Stimulated activated naive CD4-positive, alpha-beta T cell treated with Interleukin-2 at 50 U/mL for 16 hours (primary cell): ENCODE results near the gene TADA2B.
"Not testable (repeated sequence)": the region's sequence is repeated elsewhere in the genome, so short reads cannot be mapped to it uniquely, and the experiment has no call there.

Source experiments
- DNase-seq: peaks from one replicate; lab custom pipeline; 2025; lab: John Stamatoyannopoulos, UW

The TADA2B gene

DNA sequence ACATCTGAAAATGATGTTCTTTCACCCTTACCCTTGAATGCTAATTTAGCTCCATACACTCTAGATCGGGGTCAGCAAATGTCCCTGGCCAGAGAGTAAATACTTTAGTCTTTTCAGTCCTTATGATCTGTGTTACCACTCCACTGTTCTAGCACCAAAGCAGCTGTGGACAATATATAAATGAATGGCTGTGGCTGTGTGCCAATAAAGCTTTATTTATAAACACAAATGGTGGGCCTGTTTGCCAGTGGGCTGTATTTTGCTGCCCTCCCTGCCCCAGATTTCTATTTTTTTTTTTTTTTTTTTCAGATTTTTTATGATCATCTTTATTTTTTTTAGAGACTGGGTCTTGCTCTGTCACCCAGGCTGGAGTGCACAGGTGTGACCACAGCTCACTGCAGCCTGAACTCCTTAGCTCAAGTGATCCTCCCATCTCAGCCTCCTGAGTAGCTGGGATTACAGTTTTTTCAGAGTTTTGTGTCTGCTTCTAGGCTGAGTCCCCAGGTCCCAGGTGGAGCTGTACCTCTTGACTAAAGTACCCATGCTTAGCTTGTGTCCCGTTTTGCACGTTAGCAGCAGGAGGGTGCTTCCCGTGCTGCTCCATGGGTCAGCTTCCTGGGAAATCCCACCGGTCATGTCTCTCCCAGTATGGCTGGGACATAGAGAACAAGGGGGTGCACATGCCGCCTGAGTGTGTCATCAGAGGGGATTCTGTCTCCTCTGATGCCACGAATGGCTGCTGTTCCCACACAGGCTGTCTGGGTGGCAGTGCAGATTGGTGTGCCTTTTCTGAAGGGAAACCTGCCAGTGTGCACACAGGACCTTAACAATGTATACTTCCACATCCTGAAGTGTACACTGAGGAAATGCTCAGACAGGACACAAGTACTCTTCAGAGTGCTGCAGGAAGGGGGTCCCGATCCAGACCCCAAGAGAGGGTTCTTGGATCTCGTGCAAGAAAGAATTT, 40.7 kb downstream of the TADA2B start:
- no peak for DNase-seq

- DNase-seq = not testable (repeated sequence)
Measured at GRCh38 chr4:7084564-7084961, 41.4 kb downstream of the TADA2B start.

DNA sequence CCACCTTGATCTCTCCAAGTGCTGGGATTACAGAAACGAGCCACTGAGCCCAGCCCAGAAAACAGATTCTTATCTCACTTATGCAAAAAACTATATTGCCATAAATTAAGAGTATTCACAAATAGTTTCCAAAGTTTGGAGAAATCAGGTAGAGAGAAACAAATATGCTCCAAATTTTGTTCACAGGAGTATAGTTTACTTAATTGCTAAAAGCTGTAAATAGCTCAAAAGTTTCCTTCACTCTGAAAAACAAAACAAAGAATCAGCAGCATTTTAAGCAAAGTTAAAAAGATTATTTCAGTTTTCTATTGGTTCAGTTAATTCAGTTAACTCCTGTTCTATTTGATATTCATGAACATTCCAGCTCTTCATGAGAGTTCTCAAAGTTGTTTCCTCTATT, 43.2 kb downstream of the TADA2B start:
- DNase-seq = no peak

- no peak for DNase-seq
Measured at GRCh38 chr4:7087036-7087435, 43.9 kb downstream of the TADA2B start.

- DNase-seq = no peak
Measured at GRCh38 chr4:7089213-7089986, 46.2 kb downstream of the TADA2B start.

DNA sequence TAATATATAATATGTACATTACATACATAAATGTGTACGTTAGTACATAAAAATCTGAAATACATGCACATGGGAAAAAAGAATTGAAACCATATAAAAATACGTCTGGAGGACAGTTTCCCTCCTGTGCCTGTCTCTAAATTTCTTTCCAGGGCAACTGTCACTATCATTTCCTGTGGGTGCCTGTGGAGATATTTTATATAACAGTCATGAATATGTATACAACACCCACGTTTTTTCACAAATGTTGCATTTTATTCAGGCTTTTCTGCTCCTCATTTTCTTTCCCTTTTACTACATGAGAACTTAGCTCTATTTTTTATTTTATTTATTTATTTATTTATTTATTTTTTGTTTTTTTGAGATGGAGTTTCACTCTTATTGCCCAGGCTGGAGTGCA, 48.9 kb downstream of the TADA2B start:
- DNase-seq = no peak

DNA sequence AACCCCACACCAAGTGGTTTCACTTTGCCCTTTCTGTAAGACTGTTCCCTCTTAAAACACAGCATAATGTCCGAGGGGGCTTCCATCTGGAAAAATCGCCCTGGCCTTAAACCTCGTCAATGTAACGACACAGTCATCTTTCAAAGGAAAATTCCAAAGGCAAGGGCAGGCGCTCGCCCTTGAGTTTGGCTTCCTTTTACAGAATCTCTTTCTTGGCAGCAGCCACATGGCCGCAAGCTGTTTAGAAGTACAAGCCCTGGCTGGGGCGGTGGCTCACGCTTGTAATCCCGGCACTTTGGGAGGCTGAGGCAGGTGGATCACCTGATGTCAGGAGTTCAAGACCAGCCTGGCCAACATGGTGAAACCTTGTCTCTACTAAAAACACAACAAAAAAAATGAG, 51.7 kb downstream of the TADA2B start:
- no peak for DNase-seq

- no peak for DNase-seq
Measured at GRCh38 chr4:7095611-7096155, 52.5 kb downstream of the TADA2B start.

DNA sequence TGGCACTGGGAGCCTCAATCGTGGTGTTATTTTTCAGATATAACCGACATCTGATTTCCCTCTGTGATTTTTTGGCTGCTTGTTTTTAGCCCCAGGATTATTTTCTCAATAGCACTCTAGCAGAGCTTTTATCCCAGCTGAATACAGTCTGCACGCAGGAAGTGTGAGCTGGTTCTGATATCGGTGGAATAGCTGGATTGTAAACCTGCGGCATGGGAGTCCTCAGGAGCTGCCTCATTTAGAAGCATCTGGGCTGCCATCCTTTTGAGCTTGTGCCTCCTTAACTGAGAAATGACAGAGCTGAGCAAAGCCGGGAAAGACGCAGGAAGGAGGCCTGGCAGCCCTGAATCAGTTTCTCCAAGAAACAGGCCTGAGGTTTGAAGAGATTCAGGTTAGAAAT, 53.1 kb downstream of the TADA2B start:
- no peak for DNase-seq

GRCh38 chr4:7101692-7102515, 58.7 kb downstream of the TADA2B start:
- DNase-seq = peak; percentile 42

GRCh38 chr4:7102516-7102909, 59.3 kb downstream of the TADA2B start:
- DNase-seq = not testable (repeated sequence)

DNA sequence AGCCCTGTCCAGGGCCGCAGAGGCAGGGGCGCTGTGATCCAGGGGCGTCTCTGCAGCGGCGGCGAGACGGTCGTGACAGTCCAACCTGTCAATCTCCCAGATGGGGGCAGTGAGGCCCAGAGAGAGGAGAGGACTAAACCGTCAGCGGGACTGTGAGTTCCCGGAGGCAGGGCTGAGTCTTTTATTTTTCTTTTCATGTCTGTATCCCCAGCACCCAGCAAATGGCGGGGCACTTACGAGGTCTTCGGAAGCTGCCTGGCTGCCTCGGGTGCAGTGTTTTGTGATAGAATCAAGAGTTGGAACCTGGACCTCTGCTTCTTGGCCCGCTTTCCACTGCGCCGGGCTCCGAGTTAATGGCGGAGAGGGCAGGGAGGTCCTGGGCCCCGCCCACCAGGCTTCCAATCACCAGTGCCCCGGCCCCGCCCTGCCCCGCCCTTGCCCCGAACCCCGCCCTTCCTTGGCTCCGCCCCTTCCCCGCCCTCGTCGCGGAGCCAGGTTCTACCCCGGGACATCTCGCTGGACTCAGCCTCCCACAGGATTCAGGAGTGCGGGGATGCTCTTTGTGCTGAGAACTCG, 59.9 kb downstream of the TADA2B start:
- DNase-seq = peak; percentile 78

DNA sequence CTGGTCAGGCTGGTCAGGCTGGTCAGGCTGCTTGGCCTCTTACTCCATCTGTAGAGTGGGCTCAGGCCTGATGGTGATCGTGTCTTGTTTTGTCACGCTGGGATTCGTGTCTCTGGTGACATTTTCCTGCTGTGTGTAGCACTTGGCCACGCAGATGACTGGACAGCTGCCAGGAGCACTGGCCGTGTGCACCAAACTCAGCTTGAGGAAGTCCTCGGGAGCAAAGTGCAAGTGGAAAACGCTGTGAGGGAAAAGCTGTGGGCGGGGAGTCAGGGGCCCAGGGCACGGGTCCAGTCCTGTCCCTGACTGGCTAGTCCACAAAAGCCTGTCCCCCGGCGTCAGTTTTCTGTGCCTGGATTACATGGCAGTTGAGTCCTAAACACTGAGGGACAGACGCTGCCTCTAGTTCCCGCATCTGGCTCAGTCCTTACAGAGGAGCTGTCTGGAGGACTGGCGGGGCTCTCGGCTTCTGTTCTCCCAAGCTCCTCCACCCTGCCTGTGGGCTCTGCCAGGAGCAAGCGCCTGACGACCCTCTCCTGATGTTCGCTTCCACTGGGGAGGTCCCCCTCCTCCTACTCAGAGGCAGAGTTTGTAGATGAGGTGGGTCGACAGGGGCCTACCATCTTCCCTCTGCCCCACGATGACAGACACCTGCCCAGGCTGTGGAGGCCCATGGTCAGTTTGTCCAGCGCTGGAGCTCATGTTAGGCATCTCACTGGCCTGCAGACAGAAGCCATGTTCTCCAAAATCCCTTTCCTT, 60.6 kb downstream of the TADA2B start:
- DNase-seq = no peak

DNA sequence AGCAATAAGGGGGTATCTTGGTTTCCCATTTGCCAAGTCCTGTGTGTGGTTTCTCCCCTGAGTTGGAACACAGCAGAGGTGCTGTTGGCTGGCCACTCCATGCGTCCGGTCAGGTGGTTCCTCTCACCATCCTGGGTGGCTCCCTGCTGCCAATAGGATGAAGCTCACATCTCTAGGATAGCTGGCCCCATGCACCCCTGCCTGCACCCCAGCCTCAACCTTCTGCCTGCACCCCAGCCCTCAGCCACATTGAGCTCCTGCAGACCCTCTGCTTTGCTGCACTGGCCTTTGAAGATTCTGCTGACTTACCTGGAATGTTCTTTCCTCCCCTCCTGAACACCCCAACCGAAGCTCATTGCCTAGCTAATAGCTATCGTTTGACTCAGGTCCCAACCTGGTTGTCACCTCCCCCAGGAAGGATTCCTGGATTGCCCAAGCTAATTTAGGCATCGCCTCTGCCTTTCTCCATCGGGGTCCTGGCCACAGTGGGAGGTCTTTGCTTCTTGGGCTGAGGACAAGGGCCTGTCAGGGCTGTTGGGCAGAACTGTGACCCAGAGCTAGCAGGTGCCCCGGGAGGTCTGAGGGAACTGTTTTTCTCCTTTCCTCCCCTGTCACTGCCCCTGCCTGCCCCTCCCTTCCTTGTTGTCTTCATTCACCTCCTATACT, 61.3 kb downstream of the TADA2B start:
- DNase-seq = no peak

- no peak for DNase-seq
Measured at GRCh38 chr4:7105276-7105675, 62.1 kb downstream of the TADA2B start.

- no peak for DNase-seq
Measured at GRCh38 chr4:7107166-7107905, 64.2 kb downstream of the TADA2B start.
